Astrocyte of the spinal cord (primary cell): ENCODE results near the gene VAV3.

Experiments
- DNase-seq: peaks from one replicate; pipeline ENCODE4 v3.0.0; 2011; ENCODE audit warnings: low read depth, low spot score
- H3K4me3 ChIP-seq: 2 replicates; pipeline ENCODE4 v1.5.1; 2011; ENCODE audit warnings: low read depth, mild to moderate bottlenecking, low read length, moderate library complexity
- in situ Hi-C: cut with HindIII; loops from 2 replicates; pipeline ENCODE4 v1.10.0; 2017; ENCODE audit warnings: low sequenced_read_pairs
- TF ChIP-seq, protein P1 (sequence below): IDR thresholded peaks from 2 replicates; pipeline ENCODE4 v1.5.1; 2012; ENCODE audit warnings: low read depth, mild to moderate bottlenecking, low read length, inconsistent platforms

Gene VAV3

GRCh38 chr1:107683683-107684082 is 281.3 kb downstream of the VAV3 start:
- in situ Hi-C loops, result no loop called here
- no peak overlapping the region for H3K4me3 ChIP-seq
- DNase-seq, result no peak
- TF ChIP-seq, protein P1, sequence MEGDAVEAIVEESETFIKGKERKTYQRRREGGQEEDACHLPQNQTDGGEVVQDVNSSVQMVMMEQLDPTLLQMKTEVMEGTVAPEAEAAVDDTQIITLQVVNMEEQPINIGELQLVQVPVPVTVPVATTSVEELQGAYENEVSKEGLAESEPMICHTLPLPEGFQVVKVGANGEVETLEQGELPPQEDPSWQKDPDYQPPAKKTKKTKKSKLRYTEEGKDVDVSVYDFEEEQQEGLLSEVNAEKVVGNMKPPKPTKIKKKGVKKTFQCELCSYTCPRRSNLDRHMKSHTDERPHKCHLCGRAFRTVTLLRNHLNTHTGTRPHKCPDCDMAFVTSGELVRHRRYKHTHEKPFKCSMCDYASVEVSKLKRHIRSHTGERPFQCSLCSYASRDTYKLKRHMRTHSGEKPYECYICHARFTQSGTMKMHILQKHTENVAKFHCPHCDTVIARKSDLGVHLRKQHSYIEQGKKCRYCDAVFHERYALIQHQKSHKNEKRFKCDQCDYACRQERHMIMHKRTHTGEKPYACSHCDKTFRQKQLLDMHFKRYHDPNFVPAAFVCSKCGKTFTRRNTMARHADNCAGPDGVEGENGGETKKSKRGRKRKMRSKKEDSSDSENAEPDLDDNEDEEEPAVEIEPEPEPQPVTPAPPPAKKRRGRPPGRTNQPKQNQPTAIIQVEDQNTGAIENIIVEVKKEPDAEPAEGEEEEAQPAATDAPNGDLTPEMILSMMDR, result no peak

DNA sequence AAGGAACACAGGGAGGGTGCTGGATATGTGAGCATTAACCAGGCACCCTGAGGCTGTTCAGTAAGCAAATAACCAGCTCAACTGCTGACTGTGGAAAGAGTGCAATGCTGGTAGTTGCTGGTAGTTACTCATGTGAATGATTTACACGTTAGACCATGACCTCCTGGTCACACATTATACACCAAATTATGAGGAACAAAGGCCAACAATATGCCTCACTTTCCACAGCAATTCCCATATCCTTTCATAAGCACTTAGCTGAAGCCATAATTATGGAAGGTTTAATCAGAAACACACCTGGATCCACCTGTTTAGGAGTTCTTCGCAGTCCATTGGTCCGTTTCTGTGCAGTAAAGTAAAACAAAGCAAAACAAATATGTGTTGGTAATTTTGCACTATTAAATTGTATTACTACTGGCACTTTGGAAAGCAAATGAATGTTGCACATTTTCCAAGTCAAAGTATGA is 281.8 kb downstream of the VAV3 start:
- in situ Hi-C loops, result no loop called here
- no peak overlapping the region for H3K4me3 ChIP-seq
- TF ChIP-seq, protein P1, result no peak
- no peak for DNase-seq

GRCh38 chr1:107682467-107682866 is 282.5 kb downstream of the VAV3 start:
- in situ Hi-C loops, result no loop called here
- no peak overlapping the region for H3K4me3 ChIP-seq
- TF ChIP-seq, protein P1, result no peak
- no peak for DNase-seq

- no peak for DNase-seq
- TF ChIP-seq, protein P1, result no peak
- in situ Hi-C loops, result no loop called here
- H3K4me3 ChIP-seq, result no peak overlapping the region
These were observed 283.9 kb downstream of the VAV3 start for GRCh38 chr1:107681001-107681479.

- in situ Hi-C loops, result no loop called here
- no peak overlapping the region for H3K4me3 ChIP-seq
- TF ChIP-seq, protein P1, result no peak
- no peak for DNase-seq
These were observed 284.4 kb downstream of the VAV3 start for GRCh38 chr1:107680579-107680985.

GRCh38 chr1:107679411-107679953 is 285.5 kb downstream of the VAV3 start:
- TF ChIP-seq, protein P1, result no peak
- DNase-seq, result no peak
- in situ Hi-C loops, result no loop called here
- H3K4me3 ChIP-seq, result no peak overlapping the region
